Caki2 (cell line): ENCODE measurements around the gene GLIS1. TPM values are rescaled to one million over a fixed set of nuclear protein-coding genes. Genes with fewer than 3 reads are reported as not detected.

ENCODE experiments used
- DNase-seq: peaks from one replicate; pipeline ENCODE4 v3.0.0-alpha.2; 2015; ENCODE audit warnings: low read depth
- in situ Hi-C: cut with HindIII; loops from 2 replicates; pipeline ENCODE4 v1.10.0; 2016; ENCODE audit warnings: low sequenced_read_pairs, low pct_unique_long_range_greater_than_20kb, mixed read lengths
- total RNA-seq: library from RNA; depleted of rRNA; stranded (reverse); fragments of >200 nt; shearing (Covaris generic); gene quantifications from 2 replicates; pipeline ENCODE4 v1.2.3, GENCODE V29; 2014; ENCODE audit warnings: low replicate concordance

GLIS1 gene
- total RNA-seq, 1 experiment from 2014 or later, result 0.03 TPM

- DNase-seq, result no peak
- in situ Hi-C loops, result no loop called here
Measured at GRCh38 chr1:53583868-53584776, 154.8 kb downstream of the GLIS1 start.

- in situ Hi-C loops, result no loop called here
Measured at GRCh38 chr1:53583021-53583867, 155.7 kb downstream of the GLIS1 start.

GRCh38 chr1:53582211-53583020 is 156.5 kb downstream of the GLIS1 start:
- peak; percentile 55 for DNase-seq
- in situ Hi-C loops, result no loop called here

More at GRCh38 chr1:53583021-53583867, 155.7 kb downstream of the GLIS1 start:
- no peak for DNase-seq

GRCh38 chr1:53581476-53581875 is 157.5 kb downstream of the GLIS1 start:
- in situ Hi-C loops, result no loop called here
- no peak for DNase-seq

GRCh38 chr1:53580739-53581475 is 158.1 kb downstream of the GLIS1 start:
- DNase-seq, result no peak
- in situ Hi-C loops, result no loop called here

- no peak for DNase-seq
Measured at GRCh38 chr1:53580009-53580400, 159.0 kb downstream of the GLIS1 start.

GRCh38 chr1:53579221-53580008 is 159.5 kb downstream of the GLIS1 start:
- DNase-seq, result no peak
- in situ Hi-C loops, result no loop called here

More at GRCh38 chr1:53580009-53580400, 159.0 kb downstream of the GLIS1 start:
- in situ Hi-C loops, result no loop called here

- in situ Hi-C loops, result no loop called here
- no peak for DNase-seq
Measured at GRCh38 chr1:53578358-53578757, 160.6 kb downstream of the GLIS1 start.

GRCh38 chr1:53577761-53578100 is 161.2 kb downstream of the GLIS1 start:
- in situ Hi-C loops, result no loop called here
- no peak for DNase-seq

GRCh38 chr1:53576866-53577760 is 161.9 kb downstream of the GLIS1 start:
- DNase-seq, result no peak
- in situ Hi-C loops, result no loop called here

- in situ Hi-C loops, result no loop called here
- DNase-seq, result peak; percentile 31
Measured at GRCh38 chr1:53576381-53576801, 162.6 kb downstream of the GLIS1 start.

GRCh38 chr1:53575955-53576320 is 163.0 kb downstream of the GLIS1 start:
- DNase-seq, result no peak
- in situ Hi-C loops, result no loop called here

- in situ Hi-C loops, result no loop called here
- no peak for DNase-seq
Measured at GRCh38 chr1:53575141-53575954, 163.6 kb downstream of the GLIS1 start.

GRCh38 chr1:53574621-53575020 is 164.3 kb downstream of the GLIS1 start:
- no peak for DNase-seq
- in situ Hi-C loops, result no loop called here

GRCh38 chr1:53573931-53574330 is 165.0 kb downstream of the GLIS1 start:
- in situ Hi-C loops, result no loop called here
- DNase-seq, result no peak
